Left colon (tissue), 2 donors: ENCODE data around the gene TFF3. TPM values are rescaled to one million over a fixed set of nuclear protein-coding genes. Genes with fewer than 3 reads are reported as not detected.

ENCODE experiments used
- ATAC-seq: fragments of 200-7000 bp; cut with Tn5 transposase; one replicate; pipeline ENCODE4 v1.9.1; 2020; ENCODE audit warnings: mild to moderate bottlenecking, moderate library complexity
- DNase-seq, 2 donors: peaks; one replicate each; pipeline ENCODE4 v3.0.0-alpha.2; 2020
- intact Hi-C, 2 donors: fragments of 100-400 bp; cut with DNase I in 1 of 2; cut with micrococcal nuclease in 1 of 2; formaldehyde crosslinking; loops; one replicate each; pipeline versions ENCODE4 v1.11.2 to v1.14.0; 2022; cut with DNase I, micrococcal nuclease
- total RNA-seq, 2 donors: library from RNA; stranded (reverse); fragmentation: NEBNext Ultra II Directional; extraction: Animal tissue kit (Norgen Biotek cat#: 25700); gene quantifications; one replicate each; pipeline ENCODE4 v1.2.1, GENCODE V29; 2021
- donor health status: DM: no; HTN: no; CAD: no.
- donor health status: DM: yes; HTN: yes; CAD: no.

TFF3 gene
- total RNA-seq, 2 donors from 2014 or later = 3,156 to 4,796 TPM

- DNase-seq (peak; percentile 55 to 61), ATAC-seq (peak; percentile 14)
- intact Hi-C loops = no loop called here
These were observed 4.7 kb downstream of the TFF3 start for GRCh38 chr21:42310411-42311001.

GRCh38 chr21:42309753-42310213, 5.4 kb downstream of the TFF3 start:
- DNase-seq = peak; percentile 57 to 80
- ATAC-seq = peak; percentile 43
- intact Hi-C loops = no loop called here

DNA sequence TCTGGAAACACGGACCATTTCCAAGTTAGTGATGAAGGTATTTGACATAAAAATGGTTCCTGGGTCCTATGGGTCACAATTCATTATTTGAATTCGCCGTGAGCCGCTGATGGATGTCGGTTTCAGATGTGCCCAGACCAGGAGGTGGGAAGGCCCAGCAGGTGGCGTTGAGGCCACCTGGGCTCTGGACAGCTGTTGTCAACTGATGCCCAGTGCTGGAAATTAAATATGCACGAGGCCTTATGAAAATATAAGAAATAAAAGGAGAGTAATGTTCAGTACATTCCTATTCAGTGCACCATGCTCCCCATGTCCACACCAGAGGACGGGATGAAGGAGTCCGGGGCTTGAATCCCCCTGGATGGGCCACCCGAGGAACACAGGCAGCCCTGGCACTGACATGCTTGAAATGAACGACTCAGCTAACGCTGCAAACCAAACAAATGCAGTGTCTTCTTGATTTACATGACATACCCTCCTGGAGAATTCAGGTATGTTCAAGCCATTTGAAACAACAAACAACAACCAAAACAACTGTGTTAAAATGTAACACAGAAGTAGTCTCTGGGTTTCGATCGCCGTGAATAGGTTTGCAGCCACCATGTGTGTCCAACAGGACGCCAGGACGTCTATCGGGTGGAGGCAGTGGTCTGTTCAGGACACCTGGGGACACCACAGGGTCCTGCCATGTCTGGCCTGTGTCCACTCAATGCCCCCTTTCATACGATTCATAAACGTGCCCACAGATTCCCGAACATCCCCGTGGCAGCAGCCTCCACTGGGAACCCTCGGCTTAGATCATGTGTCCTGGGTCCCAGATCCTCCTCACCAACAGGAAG, 6.1 kb downstream of the TFF3 start:
- DNase-seq (peak in 1 of 2 donors; percentile 56), ATAC-seq (peak; percentile 27)
- intact Hi-C loops = no loop called here

DNA sequence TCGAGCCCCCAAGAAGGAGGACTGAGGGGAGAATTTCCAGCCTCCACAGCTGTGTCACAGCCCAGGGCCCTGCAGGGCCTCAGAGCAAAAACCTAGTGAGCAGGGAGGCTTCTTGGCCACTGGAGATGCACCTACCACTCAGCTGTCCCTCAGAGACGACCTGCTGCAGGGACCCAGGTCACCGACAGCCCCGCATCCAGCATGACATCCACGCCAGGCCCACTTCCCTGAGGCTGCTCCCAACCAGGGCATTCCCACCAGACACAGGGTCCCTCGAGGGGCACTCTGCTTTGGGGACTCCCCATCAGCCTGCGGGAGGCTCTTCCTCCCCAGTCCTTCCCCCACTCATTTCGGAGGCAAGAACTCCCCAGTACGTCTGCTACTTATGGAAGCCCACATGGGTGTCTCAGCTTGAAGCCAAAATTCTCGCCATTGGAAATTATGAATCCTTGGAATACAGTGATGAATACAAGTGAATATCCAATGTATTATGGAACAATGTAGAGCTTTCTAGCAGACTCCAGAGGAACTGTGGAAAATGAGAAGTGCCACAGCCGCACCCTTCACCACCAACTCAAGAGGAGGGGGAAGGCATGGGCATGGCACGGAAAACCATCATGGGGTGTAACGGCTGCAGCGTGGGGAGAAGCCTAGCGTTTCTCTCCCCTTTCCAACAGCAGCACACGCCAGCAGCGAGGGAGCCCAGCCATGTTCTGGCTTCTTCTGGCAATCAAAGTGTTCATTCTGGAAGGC, 6.9 kb downstream of the TFF3 start:
- DNase-seq (no peak), ATAC-seq (no peak)
- intact Hi-C loops = no loop called here

- DNase-seq (peak in 1 of 2 donors; percentile 19), ATAC-seq (no peak)
- intact Hi-C loops = no loop called here
These were observed 8.1 kb downstream of the TFF3 start for GRCh38 chr21:42307106-42307505.

DNA sequence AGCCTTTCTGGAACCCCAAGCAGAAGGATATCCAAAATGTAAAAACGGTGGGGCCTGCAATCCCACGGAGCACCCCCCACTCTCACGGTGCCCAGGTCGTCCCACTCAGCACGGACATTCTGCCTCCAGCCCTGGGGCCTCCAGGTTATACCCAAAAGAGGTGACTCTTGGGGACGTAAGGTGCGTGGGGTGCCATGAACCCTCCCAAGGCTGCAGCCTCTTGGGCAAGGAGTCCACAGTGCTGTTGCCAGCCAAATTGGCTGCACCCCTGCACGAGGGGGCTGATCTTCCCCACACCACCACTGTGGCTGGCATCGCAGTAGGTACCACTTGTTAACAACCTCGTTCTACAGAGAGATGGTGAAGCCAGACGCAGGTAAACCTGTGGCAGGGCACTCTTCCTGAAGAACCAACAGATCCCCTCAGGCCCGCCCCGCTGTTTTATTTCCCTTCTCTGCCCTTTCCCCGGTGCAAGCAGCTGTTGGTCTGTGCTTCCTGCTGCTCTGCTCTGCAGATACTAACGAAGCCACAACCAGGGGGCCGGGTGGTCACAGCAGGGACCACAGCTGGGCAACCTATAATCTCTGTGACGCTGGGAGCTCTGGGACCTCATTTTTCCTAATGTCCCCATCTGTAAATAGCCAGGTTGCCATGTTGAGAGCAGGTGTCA, 8.7 kb downstream of the TFF3 start:
- ATAC-seq (no peak), DNase-seq (peak in 1 of 2 donors; percentile 24)
- intact Hi-C loops = no loop called here

GRCh38 chr21:42305707-42306147, 9.5 kb downstream of the TFF3 start:
- intact Hi-C loops = no loop called here
- ATAC-seq = no peak
- peak in 1 of 2 donors; percentile 18 for DNase-seq

DNA sequence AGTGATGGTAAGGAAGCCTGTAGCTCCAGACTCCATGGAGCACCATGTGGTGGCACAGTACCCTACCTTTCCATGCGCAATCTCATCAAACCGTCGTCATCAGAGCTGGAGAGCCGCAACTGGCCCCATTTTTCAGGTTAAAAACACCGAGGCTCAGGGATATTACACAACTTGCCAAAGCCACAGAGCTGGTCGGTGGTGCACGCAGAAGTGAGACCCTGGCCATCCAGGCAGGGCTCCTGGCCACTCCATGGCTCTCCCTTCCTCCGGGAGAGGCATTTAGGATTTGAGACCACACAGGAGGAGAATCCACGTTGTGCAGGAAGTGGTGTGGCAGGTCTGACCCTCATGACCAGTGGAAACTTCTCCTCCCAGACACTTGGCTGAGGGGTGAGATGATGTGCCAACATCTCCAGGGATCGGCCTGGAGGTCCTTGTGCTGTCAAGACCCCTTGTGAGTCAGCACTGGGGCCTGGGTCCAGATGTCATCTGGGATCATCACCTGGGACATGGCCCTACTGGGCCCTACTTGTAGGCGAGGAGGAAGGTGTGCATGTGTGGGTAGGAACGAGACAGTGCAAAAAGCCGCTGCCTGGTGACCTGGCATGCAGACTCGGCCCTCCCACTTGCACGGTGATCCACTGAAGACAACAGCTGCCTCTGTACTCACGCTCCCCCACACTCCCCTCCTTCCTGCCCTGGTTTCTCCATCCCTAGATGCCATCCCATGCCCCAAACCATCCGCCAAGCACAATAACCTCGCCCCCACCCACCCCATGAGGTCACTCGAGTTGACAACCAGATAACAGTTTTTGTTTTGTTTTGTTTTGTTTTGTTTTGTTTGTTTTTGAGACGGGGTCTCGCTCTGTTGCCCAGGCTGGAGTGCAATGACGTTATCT, 10.4 kb downstream of the TFF3 start:
- peak in 1 of 2 donors; percentile 17 for DNase-seq
- intact Hi-C loops = no loop called here
- ATAC-seq = no peak

GRCh38 chr21:42303443-42303842, 11.8 kb downstream of the TFF3 start:
- intact Hi-C loops = no loop called here
- no peak for DNase-seq
- no peak for ATAC-seq

GRCh38 chr21:42302794-42303193, 12.4 kb downstream of the TFF3 start:
- ATAC-seq (no peak), DNase-seq (peak in 1 of 2 donors; percentile 12)
- intact Hi-C loops = no loop called here

DNA sequence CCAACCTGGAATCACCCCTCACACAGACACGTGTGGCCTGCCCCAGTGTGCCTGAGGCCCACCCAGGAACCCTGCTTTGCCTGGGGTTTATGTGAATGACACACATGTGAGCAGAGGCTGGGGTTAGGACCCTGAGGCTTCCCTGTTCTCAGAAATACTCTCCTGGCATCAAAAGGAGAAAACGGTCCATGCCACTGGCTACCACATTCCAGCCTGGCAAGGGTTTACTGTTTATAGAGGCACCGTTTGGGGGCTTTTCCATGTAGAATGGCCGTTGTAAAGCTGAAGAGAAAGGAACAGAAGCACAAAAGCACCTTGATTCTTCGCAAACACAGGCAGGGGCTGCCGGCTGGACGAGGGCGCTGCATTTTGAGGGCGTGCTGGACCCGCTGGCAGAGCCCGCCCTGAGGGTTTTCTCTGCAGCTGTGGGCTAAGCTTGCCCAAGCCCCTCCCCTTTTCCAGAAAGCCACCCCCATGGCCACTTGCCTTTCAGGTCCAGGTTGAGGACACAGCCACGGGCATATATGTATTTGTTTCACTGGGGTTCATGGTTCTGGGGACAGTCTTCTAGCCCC, 13.0 kb downstream of the TFF3 start:
- DNase-seq = peak in 1 of 2 donors; percentile 20
- intact Hi-C loops = no loop called here
- ATAC-seq = no peak

- no peak for DNase-seq
- ATAC-seq = no peak
- intact Hi-C loops = no loop called here
These were observed 13.7 kb downstream of the TFF3 start for GRCh38 chr21:42301371-42302075.

GRCh38 chr21:42300956-42301355, 14.3 kb downstream of the TFF3 start:
- intact Hi-C loops = no loop called here
- no peak for ATAC-seq
- no peak for DNase-seq

- intact Hi-C loops = no loop called here
- DNase-seq = no peak
- ATAC-seq = no peak
These were observed 15.1 kb downstream of the TFF3 start for GRCh38 chr21:42300045-42300583.

DNA sequence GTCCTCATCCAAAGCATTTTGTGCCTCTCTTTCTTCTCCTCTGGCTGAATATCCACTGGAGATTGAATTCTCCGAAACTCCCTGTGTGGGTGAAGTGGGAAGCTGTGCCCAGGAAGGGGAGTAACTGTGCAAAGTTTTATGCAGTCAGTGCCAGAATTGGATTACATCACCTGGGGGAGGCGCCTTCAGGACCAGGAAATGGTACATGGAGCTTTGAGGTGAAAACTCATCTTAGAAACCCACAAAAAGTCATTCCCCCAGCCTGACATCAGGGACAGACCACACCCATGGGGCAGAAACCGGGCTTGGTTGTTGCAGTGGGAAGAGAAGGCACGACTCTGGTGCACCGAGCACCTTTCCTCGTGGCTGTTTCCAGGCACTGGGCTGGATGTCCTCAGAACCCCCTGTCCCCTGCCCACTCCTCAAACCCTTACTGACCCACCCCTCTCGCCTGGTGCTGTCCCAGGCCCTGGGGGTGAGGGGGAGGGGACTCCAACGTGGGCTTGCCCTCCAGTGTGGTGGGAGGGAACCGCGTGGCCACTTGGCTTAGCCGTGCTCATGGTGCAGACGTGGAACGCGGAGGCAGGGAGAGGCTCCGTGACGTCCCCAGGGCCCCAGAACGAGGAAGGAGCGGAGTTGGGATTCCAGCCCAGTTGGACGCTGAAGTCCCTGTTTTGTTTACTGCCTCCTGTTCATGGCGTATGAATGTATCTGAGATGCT, 15.7 kb downstream of the TFF3 start:
- DNase-seq (no peak), ATAC-seq (no peak)
- intact Hi-C loops = no loop called here

- ATAC-seq = no peak
- intact Hi-C loops = no loop called here
These were observed 16.6 kb downstream of the TFF3 start for GRCh38 chr21:42298657-42299056.

More at GRCh38 chr21:42298657-42299056, 16.6 kb downstream of the TFF3 start:
- DNase-seq = no peak
